ENCODE measurements around the gene PDIA4.

- TF ChIP-seq CTCF (conservative IDR thresholded peaks at IDR 0.05 in 1 of 2, IDR thresholded peaks at IDR 0.05 in 1 of 2; ENCODE audit: low read depth in 1 of 2, low read length in 2 of 2), result no peak
- TF ChIP-seq EZH2 (IDR thresholded peaks at IDR 0.05; ENCODE audit: low read length, missing control alignments), result no peak
Measured at GRCh38 chr7:149013876-149014275, 14.4 kb downstream of the PDIA4 start.

Data from fibroblast of lung (primary cell).